Stimulated activated CD4-positive, alpha-beta T cell treated with anti-CD3 and anti-CD28 coated beads, Interleukin-1b, Interleukin-23, amount 100 ng/mL, for 48 hours (primary cell): Measurements from ENCODE around the gene CXCR6.
"Not testable (repeated sequence)": the region's sequence is repeated elsewhere in the genome, so short reads cannot be mapped to it uniquely, and the experiment has no call there.

Experiments
- DNase-seq: peaks from one replicate; pipeline ENCODE4 v3.0.0-alpha.2; 2020

CXCR6 gene

GRCh38 chr3:45992133-45992729 lies 49.0 kb downstream of the CXCR6 start:
- DNase-seq = no peak

GRCh38 chr3:45992821-45993221 lies 49.6 kb downstream of the CXCR6 start:
- DNase-seq = no peak

GRCh38 chr3:45993421-45994027 lies 50.3 kb downstream of the CXCR6 start:
- no peak for DNase-seq

GRCh38 chr3:45994419-45995235 lies 51.4 kb downstream of the CXCR6 start:
- peak; percentile 41 for DNase-seq

GRCh38 chr3:45995236-45996192 lies 52.2 kb downstream of the CXCR6 start, which contains the start of gene FYCO1:
FYCO1 (minus strand) TSS chr3:45995824; CDS start chr3:45984910, 10,914 bp downstream.
- DNase-seq = peak; percentile 90

- DNase-seq = not testable (repeated sequence)
Observed at GRCh38 chr3:45997499-45997898, 54.2 kb downstream of the CXCR6 start.

GRCh38 chr3:45997942-45998341 lies 54.7 kb downstream of the CXCR6 start:
- no peak for DNase-seq
